ENCODE data around the gene GALNT2.

Gene GALNT2

GRCh38 chr1:230070321-230071208, 3.5 kb downstream of the GALNT2 start:
- DNase-seq, result no peak
- TF ChIP-seq GATA1 (IDR thresholded peaks at IDR 0.05; ENCODE audit: low read depth, low read length), result no peak
- no peak for TF ChIP-seq POLR2A (IDR thresholded peaks at IDR 0.05; ENCODE audit: low read length)

- TF ChIP-seq POLR2A (IDR thresholded peaks at IDR 0.05; ENCODE audit: low read length) (no peak), GATA1 (IDR thresholded peaks at IDR 0.05; ENCODE audit: low read depth, low read length) (no peak)
- no peak for DNase-seq
Observed at GRCh38 chr1:230071316-230071715, 4.3 kb downstream of the GALNT2 start.

- TF ChIP-seq POLR2A (IDR thresholded peaks at IDR 0.05; ENCODE audit: low read length) (no peak), GATA1 (IDR thresholded peaks at IDR 0.05; ENCODE audit: low read depth, low read length) (no peak)
- no peak for DNase-seq
Observed at GRCh38 chr1:230072296-230072695, 5.3 kb downstream of the GALNT2 start.

- DNase-seq, result no peak
- TF ChIP-seq GATA1 (IDR thresholded peaks at IDR 0.05; ENCODE audit: low read depth, low read length) (no peak), POLR2A (IDR thresholded peaks at IDR 0.05; ENCODE audit: low read length) (no peak)
Observed at GRCh38 chr1:230072866-230073265, 5.8 kb downstream of the GALNT2 start.

GRCh38 chr1:230073371-230074035, 6.5 kb downstream of the GALNT2 start:
- TF ChIP-seq GATA1 (IDR thresholded peaks at IDR 0.05; ENCODE audit: low read depth, low read length) (no peak), POLR2A (IDR thresholded peaks at IDR 0.05; ENCODE audit: low read length) (no peak)
- DNase-seq, result peak; percentile 61 to 74

GRCh38 chr1:230074270-230074669, 7.2 kb downstream of the GALNT2 start:
- no peak for DNase-seq
- no peak for TF ChIP-seq GATA1 (IDR thresholded peaks at IDR 0.05; ENCODE audit: low read depth, low read length)
- TF ChIP-seq POLR2A (IDR thresholded peaks at IDR 0.05; ENCODE audit: low read length), result no peak

- no peak for DNase-seq
- no peak for TF ChIP-seq POLR2A (IDR thresholded peaks at IDR 0.05; ENCODE audit: low read length)
- no peak for TF ChIP-seq GATA1 (IDR thresholded peaks at IDR 0.05; ENCODE audit: low read depth, low read length)
Observed at GRCh38 chr1:230074762-230075161, 7.7 kb downstream of the GALNT2 start.

GRCh38 chr1:230076121-230076520, 9.1 kb downstream of the GALNT2 start:
- DNase-seq, result no peak
- TF ChIP-seq GATA1 (IDR thresholded peaks at IDR 0.05; ENCODE audit: low read depth, low read length) (no peak), POLR2A (IDR thresholded peaks at IDR 0.05; ENCODE audit: low read length) (no peak)

- DNase-seq, result no peak
- TF ChIP-seq POLR2A (IDR thresholded peaks at IDR 0.05; ENCODE audit: low read length) (no peak), GATA1 (IDR thresholded peaks at IDR 0.05; ENCODE audit: low read depth, low read length) (no peak)
Observed at GRCh38 chr1:230077011-230077410, 10.0 kb downstream of the GALNT2 start.

GRCh38 chr1:230077436-230078213, 10.6 kb downstream of the GALNT2 start:
- TF ChIP-seq POLR2A (IDR thresholded peaks at IDR 0.05; ENCODE audit: low read length), result no peak
- no peak for TF ChIP-seq GATA1 (IDR thresholded peaks at IDR 0.05; ENCODE audit: low read depth, low read length)
- no peak for DNase-seq

GRCh38 chr1:230079199-230080024, 12.4 kb downstream of the GALNT2 start:
- TF ChIP-seq POLR2A (IDR thresholded peaks at IDR 0.05; ENCODE audit: low read length), result no peak
- no peak for TF ChIP-seq GATA1 (IDR thresholded peaks at IDR 0.05; ENCODE audit: low read depth, low read length)
- DNase-seq, result no peak

GRCh38 chr1:230080822-230081221, 13.8 kb downstream of the GALNT2 start:
- no peak for DNase-seq
- TF ChIP-seq GATA1 (IDR thresholded peaks at IDR 0.05; ENCODE audit: low read depth, low read length) (no peak), POLR2A (IDR thresholded peaks at IDR 0.05; ENCODE audit: low read length) (no peak)

GRCh38 chr1:230081751-230082150, 14.7 kb downstream of the GALNT2 start:
- DNase-seq, result no peak

More at GRCh38 chr1:230081751-230082150, 14.7 kb downstream of the GALNT2 start:
- no peak for TF ChIP-seq GATA1 (IDR thresholded peaks at IDR 0.05; ENCODE audit: low read depth, low read length)
- no peak for TF ChIP-seq POLR2A (IDR thresholded peaks at IDR 0.05; ENCODE audit: low read length)
